Panc1 (cell line): Measurements from ENCODE around the gene RHPN2.

Experiments used
- POLR2AphosphoS5 ChIP-seq: IDR thresholded peaks from 2 replicates; pipeline ENCODE4 v1.6.1; 2012; ENCODE audit warnings: mild to moderate bottlenecking, low read depth, low read length, moderate library complexity
- TCF7L2 ChIP-seq: IDR thresholded peaks from 2 replicates; pipeline ENCODE4 v1.6.1; 2011; ENCODE audit warnings: mild to moderate bottlenecking, low read depth, low read length, inconsistent platforms
- TF ChIP-seq, protein P1 (sequence below): fragments of 450-650 bp; IDR thresholded peaks from 2 replicates; pipeline ENCODE4 v1.5.1; 2017; ENCODE audit warnings: mild to moderate bottlenecking
- TF ChIP-seq, protein P2 (sequence below), 2 experiments: IDR thresholded peaks; 2 replicates each; pipeline ENCODE4 v1.6.1; 2011 to 2012; ENCODE audit warnings: low read depth in 2 of 2, control low read depth in 1 of 2, low read length in 1 of 2, mild to moderate bottlenecking in 1 of 2, moderate library complexity in 1 of 2; ENCODE audit not compliant: insufficient read depth in 1 of 2

GRCh38 chr19:33039815-33040214 lies 24.9 kb downstream of the RHPN2 start:
- TF ChIP-seq POLR2AphosphoS5 (no peak), TCF7L2 (no peak)
- TF ChIP-seq, protein P1, sequence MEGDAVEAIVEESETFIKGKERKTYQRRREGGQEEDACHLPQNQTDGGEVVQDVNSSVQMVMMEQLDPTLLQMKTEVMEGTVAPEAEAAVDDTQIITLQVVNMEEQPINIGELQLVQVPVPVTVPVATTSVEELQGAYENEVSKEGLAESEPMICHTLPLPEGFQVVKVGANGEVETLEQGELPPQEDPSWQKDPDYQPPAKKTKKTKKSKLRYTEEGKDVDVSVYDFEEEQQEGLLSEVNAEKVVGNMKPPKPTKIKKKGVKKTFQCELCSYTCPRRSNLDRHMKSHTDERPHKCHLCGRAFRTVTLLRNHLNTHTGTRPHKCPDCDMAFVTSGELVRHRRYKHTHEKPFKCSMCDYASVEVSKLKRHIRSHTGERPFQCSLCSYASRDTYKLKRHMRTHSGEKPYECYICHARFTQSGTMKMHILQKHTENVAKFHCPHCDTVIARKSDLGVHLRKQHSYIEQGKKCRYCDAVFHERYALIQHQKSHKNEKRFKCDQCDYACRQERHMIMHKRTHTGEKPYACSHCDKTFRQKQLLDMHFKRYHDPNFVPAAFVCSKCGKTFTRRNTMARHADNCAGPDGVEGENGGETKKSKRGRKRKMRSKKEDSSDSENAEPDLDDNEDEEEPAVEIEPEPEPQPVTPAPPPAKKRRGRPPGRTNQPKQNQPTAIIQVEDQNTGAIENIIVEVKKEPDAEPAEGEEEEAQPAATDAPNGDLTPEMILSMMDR: no peak
- TF ChIP-seq, protein P2, sequence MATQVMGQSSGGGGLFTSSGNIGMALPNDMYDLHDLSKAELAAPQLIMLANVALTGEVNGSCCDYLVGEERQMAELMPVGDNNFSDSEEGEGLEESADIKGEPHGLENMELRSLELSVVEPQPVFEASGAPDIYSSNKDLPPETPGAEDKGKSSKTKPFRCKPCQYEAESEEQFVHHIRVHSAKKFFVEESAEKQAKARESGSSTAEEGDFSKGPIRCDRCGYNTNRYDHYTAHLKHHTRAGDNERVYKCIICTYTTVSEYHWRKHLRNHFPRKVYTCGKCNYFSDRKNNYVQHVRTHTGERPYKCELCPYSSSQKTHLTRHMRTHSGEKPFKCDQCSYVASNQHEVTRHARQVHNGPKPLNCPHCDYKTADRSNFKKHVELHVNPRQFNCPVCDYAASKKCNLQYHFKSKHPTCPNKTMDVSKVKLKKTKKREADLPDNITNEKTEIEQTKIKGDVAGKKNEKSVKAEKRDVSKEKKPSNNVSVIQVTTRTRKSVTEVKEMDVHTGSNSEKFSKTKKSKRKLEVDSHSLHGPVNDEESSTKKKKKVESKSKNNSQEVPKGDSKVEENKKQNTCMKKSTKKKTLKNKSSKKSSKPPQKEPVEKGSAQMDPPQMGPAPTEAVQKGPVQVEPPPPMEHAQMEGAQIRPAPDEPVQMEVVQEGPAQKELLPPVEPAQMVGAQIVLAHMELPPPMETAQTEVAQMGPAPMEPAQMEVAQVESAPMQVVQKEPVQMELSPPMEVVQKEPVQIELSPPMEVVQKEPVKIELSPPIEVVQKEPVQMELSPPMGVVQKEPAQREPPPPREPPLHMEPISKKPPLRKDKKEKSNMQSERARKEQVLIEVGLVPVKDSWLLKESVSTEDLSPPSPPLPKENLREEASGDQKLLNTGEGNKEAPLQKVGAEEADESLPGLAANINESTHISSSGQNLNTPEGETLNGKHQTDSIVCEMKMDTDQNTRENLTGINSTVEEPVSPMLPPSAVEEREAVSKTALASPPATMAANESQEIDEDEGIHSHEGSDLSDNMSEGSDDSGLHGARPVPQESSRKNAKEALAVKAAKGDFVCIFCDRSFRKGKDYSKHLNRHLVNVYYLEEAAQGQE (IDR thresholded peaks at IDR 0.05; ENCODE audit: insufficient read depth in 1 of 2, low read depth in 2 of 2, low read length in 1 of 2): no peak
